Bronchial epithelial cell (primary cell): ENCODE results near the gene NKIRAS2. TPM values are rescaled to one million over a fixed set of nuclear protein-coding genes. Genes with fewer than 3 reads are reported as not detected.

ENCODE experiments used
- DNase-seq: peaks from one replicate; pipeline ENCODE4 v3.0.0-alpha.2; 2010; ENCODE audit warnings: low read depth
- FAIRE-seq: peaks from 2 replicates; lab custom pipeline; 2011; peaks lifted over from hg19 to GRCh38; lab: Jason Lieb, UNC
- H3K27me3 ChIP-seq: 2 replicates; pipeline ENCODE4 v1.5.1; 2011; ENCODE audit warnings: low read length; ENCODE audit not compliant: control insufficient read depth, insufficient read depth
- H3K36me3 ChIP-seq: 2 replicates; pipeline ENCODE4 v1.5.1; 2011; ENCODE audit warnings: low read length; ENCODE audit not compliant: control insufficient read depth, insufficient read depth
- H3K4me3 ChIP-seq: 2 replicates; pipeline ENCODE4 v1.5.1; 2011; ENCODE audit warnings: mild to moderate bottlenecking, low read depth, low read length, control low read depth
- CTCF ChIP-seq: IDR thresholded peaks from 2 replicates; pipeline ENCODE4 v1.5.1; 2011; ENCODE audit warnings: mild to moderate bottlenecking, moderate library complexity, low read length, control low read depth, inconsistent platforms; ENCODE audit not compliant: insufficient read depth, severe bottlenecking
- total RNA-seq: library from RNA; depleted of rRNA; stranded (reverse); fragments of >200 nt; gene quantifications from 2 replicates; pipeline ENCODE4 v1.2.1, GENCODE V29; 2014

NKIRAS2 gene
- total RNA-seq, 1 donor from 2014 or later = 13.7 TPM

DNA sequence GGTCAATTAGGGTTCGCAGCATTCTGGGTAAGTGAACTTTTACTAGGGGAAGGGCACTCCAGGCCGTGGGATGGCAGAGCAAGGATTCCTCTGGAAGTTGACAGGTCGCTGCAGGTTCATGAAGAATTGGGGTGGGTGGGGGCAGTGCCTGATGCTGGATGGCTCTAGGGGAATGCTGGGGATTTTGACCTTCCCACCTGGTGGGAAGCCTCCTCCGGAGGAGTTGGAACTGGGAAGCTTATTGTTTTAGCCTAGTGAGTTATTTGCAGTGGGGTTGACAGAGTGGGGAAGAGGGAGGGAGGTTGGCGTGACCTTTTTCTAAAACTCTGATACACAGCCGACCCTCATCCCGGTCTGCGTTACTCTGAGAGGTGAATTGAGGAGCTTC lies 31.1 kb downstream of the NKIRAS2 start:
- TF ChIP-seq CTCF = no peak
- Histone ChIP-seq H3K36me3 (no peaks in the 10 kb centered on the region), H3K4me3 (peak overlapping the region; percentile 56), H3K27me3 (peaks cover 5% of the 10 kb centered on the region)
- DNase-seq (no peak), FAIRE-seq (no peak)

DNA sequence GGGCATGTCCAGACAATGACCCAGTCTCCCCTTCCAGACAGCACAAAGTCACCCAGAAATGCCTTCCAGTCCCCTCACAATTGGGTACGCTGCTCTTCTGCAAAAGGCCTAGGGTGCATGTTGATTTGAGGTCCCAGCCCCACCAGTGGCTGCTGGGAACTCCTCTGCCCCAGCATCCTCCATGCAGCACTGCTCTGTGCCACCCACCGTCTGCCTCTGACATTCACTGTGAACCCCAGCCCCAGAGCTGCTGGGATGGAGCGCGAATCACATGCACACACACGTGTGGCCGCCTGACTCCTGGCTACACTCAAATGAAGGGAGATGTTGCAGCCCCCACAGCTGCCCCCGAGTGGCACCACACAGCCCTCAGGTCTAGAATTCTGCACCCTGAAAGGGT lies 31.8 kb downstream of the NKIRAS2 start:
- TF ChIP-seq CTCF = no peak
- Histone ChIP-seq H3K27me3 (peaks cover 5% of the 10 kb centered on the region), H3K4me3 (no peak overlapping the region), H3K36me3 (no peaks in the 10 kb centered on the region)
- no peak for DNase-seq
- FAIRE-seq = no peak

- FAIRE-seq (no peak), DNase-seq (no peak)
- no peaks in the 10 kb centered on the region for H3K36me3 ChIP-seq
- H3K4me3 ChIP-seq = no peak overlapping the region
- peaks cover 5% of the 10 kb centered on the region for H3K27me3 ChIP-seq
- no peak for TF ChIP-seq CTCF
These were observed 32.5 kb downstream of the NKIRAS2 start for GRCh38 chr17:42052346-42052877.

GRCh38 chr17:42053731-42054500 lies 34.0 kb downstream of the NKIRAS2 start:
- Histone ChIP-seq H3K27me3 (peaks cover 5% of the 10 kb centered on the region), H3K36me3 (no peaks in the 10 kb centered on the region), H3K4me3 (no peak overlapping the region)
- TF ChIP-seq CTCF = no peak
- DNase-seq (no peak), FAIRE-seq (peak; percentile 87)

DNA sequence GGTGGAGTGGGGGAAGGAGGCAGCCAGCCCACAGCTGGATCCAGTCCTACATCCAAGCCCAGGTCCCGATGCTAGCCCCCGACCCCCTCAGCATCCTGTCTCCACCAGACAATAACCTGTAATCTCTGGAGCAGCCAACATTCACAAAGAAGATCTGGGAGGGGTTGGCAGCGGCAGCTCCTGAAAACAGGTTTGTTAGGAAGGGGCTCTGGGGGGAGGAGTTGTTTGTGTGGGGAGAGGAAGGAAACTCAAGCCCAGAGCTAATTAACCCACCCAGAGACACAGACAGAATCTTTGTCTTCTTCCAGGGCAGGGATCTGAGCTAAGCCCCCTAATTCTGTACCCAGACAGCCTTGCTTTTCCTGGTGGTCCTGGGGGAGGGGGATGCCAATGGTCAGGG lies 35.1 kb downstream of the NKIRAS2 start:
- no peak overlapping the region for H3K4me3 ChIP-seq
- no peak for FAIRE-seq
- TF ChIP-seq CTCF = no peak
- H3K27me3 ChIP-seq = peaks cover 6% of the 10 kb centered on the region
- no peaks in the 10 kb centered on the region for H3K36me3 ChIP-seq
- no peak for DNase-seq
